ENCODE measurements around the gene TENM4.

The TENM4 gene

DNA sequence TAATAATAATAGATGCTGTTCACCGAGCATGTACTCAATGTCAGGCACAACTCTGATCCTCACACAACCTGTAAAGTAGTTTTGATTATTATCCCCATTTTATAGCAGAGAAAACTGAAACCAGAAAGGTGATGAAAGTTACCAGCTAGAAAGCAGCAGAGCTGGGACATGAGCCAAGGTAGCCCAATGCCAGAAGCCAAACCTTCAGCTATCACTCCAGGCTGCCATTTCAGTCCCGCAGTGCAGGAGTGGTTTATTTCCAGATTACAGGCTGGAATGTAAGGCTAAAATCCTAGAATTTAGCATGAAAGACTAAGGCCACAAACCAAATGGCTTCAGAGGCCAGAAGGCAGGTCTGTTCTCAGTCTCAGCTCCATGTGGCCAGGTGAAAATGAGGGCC lies 108.8 kb downstream of the TENM4 start:
- Histone ChIP-seq H3K9me2 (replicated peaks; ENCODE audit: control insufficient read depth, low read length) (no peaks in the 10 kb centered on the region; the same call in 1 of the 2 replicates), H3K36me3 (ENCODE audit: control insufficient read depth, low read length) (no peaks in the 10 kb centered on the region), H3K79me2 (ENCODE audit: control insufficient read depth, low read length) (no peaks in the 10 kb centered on the region), H3K4me3 (ENCODE audit: low read length) (no peak overlapping the region), H3K27me3 (ENCODE audit: control insufficient read depth, low read length) (no peaks in the 10 kb centered on the region), H3K27ac (ENCODE audit: low read depth, low read length) (no peak overlapping the region), H3F3A (ENCODE audit: control insufficient read depth, insufficient read depth) (no peaks in the 10 kb centered on the region), H4K20me1 (ENCODE audit: control insufficient read depth, insufficient read depth, low read depth, low read length) (no peaks in the 10 kb centered on the region), H3K4me2 (ENCODE audit: low read length) (no peak overlapping the region), H3K4me1 (ENCODE audit: control insufficient read depth, low read length) (no peaks in the 10 kb centered on the region), H3K9me3 (ENCODE audit: control insufficient read depth, insufficient read depth, low read length) (no peaks in the 10 kb centered on the region)
- TF ChIP-seq EZH2phosphoT487 (IDR thresholded peaks at IDR 0.05; ENCODE audit: borderline replicate concordance, low read length), result no peak
- TF ChIP-seq, protein P1, sequence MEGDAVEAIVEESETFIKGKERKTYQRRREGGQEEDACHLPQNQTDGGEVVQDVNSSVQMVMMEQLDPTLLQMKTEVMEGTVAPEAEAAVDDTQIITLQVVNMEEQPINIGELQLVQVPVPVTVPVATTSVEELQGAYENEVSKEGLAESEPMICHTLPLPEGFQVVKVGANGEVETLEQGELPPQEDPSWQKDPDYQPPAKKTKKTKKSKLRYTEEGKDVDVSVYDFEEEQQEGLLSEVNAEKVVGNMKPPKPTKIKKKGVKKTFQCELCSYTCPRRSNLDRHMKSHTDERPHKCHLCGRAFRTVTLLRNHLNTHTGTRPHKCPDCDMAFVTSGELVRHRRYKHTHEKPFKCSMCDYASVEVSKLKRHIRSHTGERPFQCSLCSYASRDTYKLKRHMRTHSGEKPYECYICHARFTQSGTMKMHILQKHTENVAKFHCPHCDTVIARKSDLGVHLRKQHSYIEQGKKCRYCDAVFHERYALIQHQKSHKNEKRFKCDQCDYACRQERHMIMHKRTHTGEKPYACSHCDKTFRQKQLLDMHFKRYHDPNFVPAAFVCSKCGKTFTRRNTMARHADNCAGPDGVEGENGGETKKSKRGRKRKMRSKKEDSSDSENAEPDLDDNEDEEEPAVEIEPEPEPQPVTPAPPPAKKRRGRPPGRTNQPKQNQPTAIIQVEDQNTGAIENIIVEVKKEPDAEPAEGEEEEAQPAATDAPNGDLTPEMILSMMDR (IDR thresholded peaks at IDR 0.05; ENCODE audit: low read depth, low read length, poor library complexity, severe bottlenecking), result no peak

DNA sequence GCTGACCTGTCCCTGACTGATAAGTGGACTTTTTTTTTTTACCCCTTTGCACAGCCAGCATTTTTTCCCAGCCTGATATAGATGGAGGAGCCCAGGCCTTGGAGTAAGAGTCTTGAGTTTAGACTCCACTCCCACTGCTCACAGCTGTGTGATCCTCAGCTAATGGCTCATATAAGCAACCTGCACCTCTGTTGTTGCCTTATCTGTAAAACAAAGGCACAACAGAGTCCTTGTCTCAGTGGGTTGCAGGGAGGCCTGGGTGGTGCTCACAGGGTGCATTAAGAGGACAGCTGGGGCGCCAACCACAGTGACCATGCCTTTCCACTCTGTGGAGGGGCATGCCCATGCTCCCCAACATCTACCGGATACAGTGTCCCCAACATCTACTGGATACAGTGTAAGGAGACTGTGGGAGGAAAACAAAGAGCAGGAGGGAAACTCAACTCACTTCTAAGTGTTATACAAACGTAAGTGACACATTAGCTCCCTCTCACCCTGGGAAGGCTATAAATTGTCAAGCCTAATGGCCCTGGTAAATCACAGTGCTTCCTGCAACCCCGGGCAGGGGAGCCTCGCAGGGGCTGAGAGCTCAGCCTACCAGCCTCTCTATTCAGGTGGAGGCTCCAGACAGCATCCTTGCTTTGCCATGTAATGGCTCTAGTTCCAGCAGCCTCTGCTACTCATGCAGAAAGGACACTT lies 109.5 kb downstream of the TENM4 start:
- Histone ChIP-seq H3K4me1 (ENCODE audit: control insufficient read depth, low read length) (no peaks in the 10 kb centered on the region), H3K79me2 (ENCODE audit: control insufficient read depth, low read length) (no peaks in the 10 kb centered on the region), H3K4me3 (ENCODE audit: low read length) (no peak overlapping the region), H3K9me2 (replicated peaks; ENCODE audit: control insufficient read depth, low read length) (no peaks in the 10 kb centered on the region; the same call in 1 of the 2 replicates), H3F3A (ENCODE audit: control insufficient read depth, insufficient read depth) (no peaks in the 10 kb centered on the region), H3K27ac (ENCODE audit: low read depth, low read length) (no peak overlapping the region), H4K20me1 (ENCODE audit: control insufficient read depth, insufficient read depth, low read depth, low read length) (no peaks in the 10 kb centered on the region), H3K9me3 (ENCODE audit: control insufficient read depth, insufficient read depth, low read length) (no peaks in the 10 kb centered on the region), H3K36me3 (ENCODE audit: control insufficient read depth, low read length) (no peaks in the 10 kb centered on the region), H3K4me2 (ENCODE audit: low read length) (no peak overlapping the region), H3K27me3 (ENCODE audit: control insufficient read depth, low read length) (no peaks in the 10 kb centered on the region)
- TF ChIP-seq EZH2phosphoT487 (IDR thresholded peaks at IDR 0.05; ENCODE audit: borderline replicate concordance, low read length), result no peak
- TF ChIP-seq, protein P1 (IDR thresholded peaks at IDR 0.05; ENCODE audit: low read depth, low read length, poor library complexity, severe bottlenecking), result no peak

DNA sequence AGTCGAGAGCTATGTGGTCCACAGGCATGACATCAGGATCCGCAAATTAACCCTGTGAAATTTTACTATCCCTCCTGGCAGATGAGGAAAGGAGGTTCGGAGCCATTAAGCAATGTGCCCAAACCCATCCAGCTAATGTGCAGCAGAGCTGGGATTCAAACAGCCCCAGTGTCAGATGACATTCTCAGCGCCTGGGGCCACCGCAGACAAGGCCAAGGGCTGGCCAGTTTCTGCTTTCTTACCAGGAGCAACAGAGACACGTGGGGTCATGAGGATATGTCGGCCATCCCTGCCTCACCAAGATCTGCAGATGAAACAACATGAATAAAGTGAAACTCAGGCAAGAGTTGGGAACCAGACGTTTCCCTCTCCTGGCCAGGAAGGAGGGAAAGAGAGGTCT lies 110.2 kb downstream of the TENM4 start:
- H3K4me3 ChIP-seq (ENCODE audit: low read length), result no peak overlapping the region
- no peaks in the 10 kb centered on the region; the same call in 1 of the 2 replicates for H3K9me2 ChIP-seq (replicated peaks; ENCODE audit: control insufficient read depth, low read length)
- H3F3A ChIP-seq (ENCODE audit: control insufficient read depth, insufficient read depth), result no peaks in the 10 kb centered on the region
- no peaks in the 10 kb centered on the region for H3K79me2 ChIP-seq (ENCODE audit: control insufficient read depth, low read length)
- no peaks in the 10 kb centered on the region for H4K20me1 ChIP-seq (ENCODE audit: control insufficient read depth, insufficient read depth, low read depth, low read length)
- no peaks in the 10 kb centered on the region for H3K4me1 ChIP-seq (ENCODE audit: control insufficient read depth, low read length)
- H3K9me3 ChIP-seq (ENCODE audit: control insufficient read depth, insufficient read depth, low read length), result no peaks in the 10 kb centered on the region
- H3K4me2 ChIP-seq (ENCODE audit: low read length), result no peak overlapping the region
- no peak overlapping the region for H3K27ac ChIP-seq (ENCODE audit: low read depth, low read length)
- H3K36me3 ChIP-seq (ENCODE audit: control insufficient read depth, low read length), result no peaks in the 10 kb centered on the region
- no peaks in the 10 kb centered on the region for H3K27me3 ChIP-seq (ENCODE audit: control insufficient read depth, low read length)
- TF ChIP-seq, protein P1 (IDR thresholded peaks at IDR 0.05; ENCODE audit: low read depth, low read length, poor library complexity, severe bottlenecking), result no peak
- TF ChIP-seq EZH2phosphoT487 (IDR thresholded peaks at IDR 0.05; ENCODE audit: borderline replicate concordance, low read length), result no peak

All from DOHH2 (cell line).